ENCODE results near the gene NAGS.

- no peak for TF ChIP-seq ZNF565 (CRISPR knock-in tag; conservative IDR thresholded peaks at IDR 0.05; ENCODE audit: low read depth)
- TF ChIP-seq CSDC2 (CRISPR knock-in tag; IDR thresholded peaks at IDR 0.05) = no peak
- no peak for TF ChIP-seq BACH2 (CRISPR knock-in tag; IDR thresholded peaks at IDR 0.05; ENCODE audit: borderline replicate concordance)
- no peak for TF ChIP-seq ZFP3 (CRISPR knock-in tag; IDR thresholded peaks at IDR 0.05)
- no peak for TF ChIP-seq ARNTL (CRISPR knock-in tag; IDR thresholded peaks at IDR 0.05; ENCODE audit: borderline replicate concordance, low read depth)
- TF ChIP-seq OSR1 (CRISPR knock-in tag; IDR thresholded peaks at IDR 0.05) = no peak
- no peak for TF ChIP-seq SNAI2 (CRISPR knock-in tag; IDR thresholded peaks at IDR 0.05)
- TF ChIP-seq, protein P1, sequence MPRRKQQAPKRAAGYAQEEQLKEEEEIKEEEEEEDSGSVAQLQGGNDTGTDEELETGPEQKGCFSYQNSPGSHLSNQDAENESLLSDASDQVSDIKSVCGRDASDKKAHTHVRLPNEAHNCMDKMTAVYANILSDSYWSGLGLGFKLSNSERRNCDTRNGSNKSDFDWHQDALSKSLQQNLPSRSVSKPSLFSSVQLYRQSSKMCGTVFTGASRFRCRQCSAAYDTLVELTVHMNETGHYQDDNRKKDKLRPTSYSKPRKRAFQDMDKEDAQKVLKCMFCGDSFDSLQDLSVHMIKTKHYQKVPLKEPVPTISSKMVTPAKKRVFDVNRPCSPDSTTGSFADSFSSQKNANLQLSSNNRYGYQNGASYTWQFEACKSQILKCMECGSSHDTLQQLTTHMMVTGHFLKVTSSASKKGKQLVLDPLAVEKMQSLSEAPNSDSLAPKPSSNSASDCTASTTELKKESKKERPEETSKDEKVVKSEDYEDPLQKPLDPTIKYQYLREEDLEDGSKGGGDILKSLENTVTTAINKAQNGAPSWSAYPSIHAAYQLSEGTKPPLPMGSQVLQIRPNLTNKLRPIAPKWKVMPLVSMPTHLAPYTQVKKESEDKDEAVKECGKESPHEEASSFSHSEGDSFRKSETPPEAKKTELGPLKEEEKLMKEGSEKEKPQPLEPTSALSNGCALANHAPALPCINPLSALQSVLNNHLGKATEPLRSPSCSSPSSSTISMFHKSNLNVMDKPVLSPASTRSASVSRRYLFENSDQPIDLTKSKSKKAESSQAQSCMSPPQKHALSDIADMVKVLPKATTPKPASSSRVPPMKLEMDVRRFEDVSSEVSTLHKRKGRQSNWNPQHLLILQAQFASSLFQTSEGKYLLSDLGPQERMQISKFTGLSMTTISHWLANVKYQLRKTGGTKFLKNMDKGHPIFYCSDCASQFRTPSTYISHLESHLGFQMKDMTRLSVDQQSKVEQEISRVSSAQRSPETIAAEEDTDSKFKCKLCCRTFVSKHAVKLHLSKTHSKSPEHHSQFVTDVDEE (CRISPR knock-in tag; IDR thresholded peaks at IDR 0.05) = no peak
- TF ChIP-seq TCF4 (CRISPR knock-in tag; IDR thresholded peaks at IDR 0.05; ENCODE audit: borderline replicate concordance) = no peak
- no peak for TF ChIP-seq ESRRG (CRISPR knock-in tag; IDR thresholded peaks at IDR 0.05)
- TF ChIP-seq PPARA (CRISPR knock-in tag; IDR thresholded peaks at IDR 0.05; ENCODE audit: borderline replicate concordance) = no peak
Measured at GRCh38 chr17:44049294-44050060, 45.1 kb downstream of the NAGS start.
